Measurements from ENCODE around the gene AIF1L. TPM values are rescaled to one million over a fixed set of nuclear protein-coding genes. Genes with fewer than 3 reads are reported as not detected.

Gene AIF1L
- total RNA-seq, 1 donor from 2014 or later, result 122 TPM

GRCh38 chr9:131062969-131063368 lies 33.4 kb upstream of the AIF1L start:
- Mint-ChIP-seq H3K4me1 (no peaks in the 10 kb centered on the region), H3K27ac (ENCODE audit: unreplicated experiment) (no peak overlapping the region), H3K4me3 (no peak overlapping the region), H3K27me3 (ENCODE audit: low read depth) (no peaks in the 10 kb centered on the region), H3K9me3 (no peaks in the 10 kb centered on the region), H3K36me3 (ENCODE audit: low read depth) (no peaks in the 10 kb centered on the region)
- no peak for DNase-seq (ENCODE audit: low read depth, low spot score)
- no peak for TF ChIP-seq CTCF (conservative IDR thresholded peaks at IDR 0.05)

- no peak for DNase-seq (ENCODE audit: low read depth, low spot score)
- TF ChIP-seq CTCF (conservative IDR thresholded peaks at IDR 0.05), result no peak
- H3K4me1 Mint-ChIP-seq, result peaks cover under 1% of the 10 kb centered on the region
- no peak overlapping the region for H3K4me3 Mint-ChIP-seq
- no peaks in the 10 kb centered on the region for H3K27me3 Mint-ChIP-seq (ENCODE audit: low read depth)
- H3K9me3 Mint-ChIP-seq, result no peaks in the 10 kb centered on the region
- no peak overlapping the region for H3K27ac Mint-ChIP-seq (ENCODE audit: unreplicated experiment)
- no peaks in the 10 kb centered on the region for H3K36me3 Mint-ChIP-seq (ENCODE audit: low read depth)
Observed at GRCh38 chr9:131065599-131065998, 30.7 kb upstream of the AIF1L start.

- Mint-ChIP-seq H3K4me1 (peaks cover 4% of the 10 kb centered on the region), H3K4me3 (no peak overlapping the region), H3K9me3 (no peaks in the 10 kb centered on the region), H3K27ac (ENCODE audit: unreplicated experiment) (peak overlapping the region; percentile 78), H3K36me3 (ENCODE audit: low read depth) (no peaks in the 10 kb centered on the region), H3K27me3 (ENCODE audit: low read depth) (no peaks in the 10 kb centered on the region)
- DNase-seq (ENCODE audit: low read depth, low spot score), result no peak
- TF ChIP-seq CTCF (conservative IDR thresholded peaks at IDR 0.05), result no peak
Observed at GRCh38 chr9:131067625-131068024, 28.7 kb upstream of the AIF1L start.

- H3K4me3 Mint-ChIP-seq, result no peak overlapping the region
Observed at GRCh38 chr9:131068076-131068816, 28.1 kb upstream of the AIF1L start.

DNA sequence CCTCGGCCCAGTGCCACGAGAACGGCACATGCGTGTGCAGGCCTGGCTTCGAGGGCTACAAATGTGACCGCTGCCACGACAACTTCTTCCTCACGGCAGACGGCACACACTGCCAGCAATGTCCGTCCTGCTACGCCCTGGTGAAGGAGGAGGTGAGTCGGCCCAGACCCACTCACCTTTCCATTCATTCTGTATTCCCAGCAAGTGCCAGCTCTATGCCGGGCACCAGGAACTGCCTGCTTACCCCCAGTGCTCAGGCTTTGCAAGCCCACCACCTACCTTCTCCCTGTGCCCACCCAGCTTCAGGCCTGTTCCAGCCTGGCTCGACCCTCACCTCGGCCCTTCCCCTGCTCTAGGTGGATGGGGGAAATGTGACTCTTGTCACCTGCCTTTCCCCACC lies 26.6 kb upstream of the AIF1L start:
- H3K36me3 Mint-ChIP-seq (ENCODE audit: low read depth), result no peaks in the 10 kb centered on the region
- H3K27ac Mint-ChIP-seq (ENCODE audit: unreplicated experiment), result no peak overlapping the region
- no peak overlapping the region for H3K4me3 Mint-ChIP-seq
- TF ChIP-seq CTCF (conservative IDR thresholded peaks at IDR 0.05), result no peak
- no peak for DNase-seq (ENCODE audit: low read depth, low spot score)
- peaks cover 4% of the 10 kb centered on the region for H3K4me1 Mint-ChIP-seq
- no peaks in the 10 kb centered on the region for H3K27me3 Mint-ChIP-seq (ENCODE audit: low read depth)
- no peaks in the 10 kb centered on the region for H3K9me3 Mint-ChIP-seq

More at GRCh38 chr9:131068076-131068816, 28.1 kb upstream of the AIF1L start:
- Mint-ChIP-seq H3K4me1 (peaks cover 4% of the 10 kb centered on the region), H3K27ac (ENCODE audit: unreplicated experiment) (no peak overlapping the region), H3K27me3 (ENCODE audit: low read depth) (no peaks in the 10 kb centered on the region), H3K36me3 (ENCODE audit: low read depth) (no peaks in the 10 kb centered on the region), H3K9me3 (no peaks in the 10 kb centered on the region)
- TF ChIP-seq CTCF (conservative IDR thresholded peaks at IDR 0.05), result no peak
- no peak for DNase-seq (ENCODE audit: low read depth, low spot score)
